GM12873 (cell line): ENCODE data around the gene CCND1.

Experiments used
- TF ChIP-seq, protein P1 (sequence below): IDR thresholded peaks from 2 replicates; pipeline ENCODE4 v1.5.1; 2012; ENCODE audit warnings: low read depth, mild to moderate bottlenecking, moderate library complexity, low read length, control low read depth; ENCODE audit not compliant: insufficient read depth; ENCODE audit errors: missing control alignments

CCND1 gene

DNA sequence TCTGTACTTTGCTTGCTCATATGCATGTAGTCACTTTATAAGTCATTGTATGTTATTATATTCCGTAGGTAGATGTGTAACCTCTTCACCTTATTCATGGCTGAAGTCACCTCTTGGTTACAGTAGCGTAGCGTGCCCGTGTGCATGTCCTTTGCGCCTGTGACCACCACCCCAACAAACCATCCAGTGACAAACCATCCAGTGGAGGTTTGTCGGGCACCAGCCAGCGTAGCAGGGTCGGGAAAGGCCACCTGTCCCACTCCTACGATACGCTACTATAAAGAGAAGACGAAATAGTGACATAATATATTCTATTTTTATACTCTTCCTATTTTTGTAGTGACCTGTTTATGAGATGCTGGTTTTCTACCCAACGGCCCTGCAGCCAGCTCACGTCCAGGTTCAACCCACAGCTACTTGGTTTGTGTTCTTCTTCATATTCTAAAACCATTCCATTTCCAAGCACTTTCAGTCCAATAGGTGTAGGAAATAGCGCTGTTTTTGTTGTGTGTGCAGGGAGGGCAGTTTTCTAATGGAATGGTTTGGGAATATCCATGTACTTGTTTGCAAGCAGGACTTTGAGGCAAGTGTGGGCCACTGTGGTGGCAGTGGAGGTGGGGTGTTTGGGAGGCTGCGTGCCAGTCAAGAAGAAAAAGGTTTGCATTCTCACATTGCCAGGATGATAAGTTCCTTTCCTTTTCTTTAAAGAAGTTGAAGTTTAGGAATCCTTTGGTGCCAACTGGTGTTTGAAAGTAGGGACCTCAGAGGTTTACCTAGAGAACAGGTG lies 11.1 kb downstream of the CCND1 start:
- TF ChIP-seq, protein P1, sequence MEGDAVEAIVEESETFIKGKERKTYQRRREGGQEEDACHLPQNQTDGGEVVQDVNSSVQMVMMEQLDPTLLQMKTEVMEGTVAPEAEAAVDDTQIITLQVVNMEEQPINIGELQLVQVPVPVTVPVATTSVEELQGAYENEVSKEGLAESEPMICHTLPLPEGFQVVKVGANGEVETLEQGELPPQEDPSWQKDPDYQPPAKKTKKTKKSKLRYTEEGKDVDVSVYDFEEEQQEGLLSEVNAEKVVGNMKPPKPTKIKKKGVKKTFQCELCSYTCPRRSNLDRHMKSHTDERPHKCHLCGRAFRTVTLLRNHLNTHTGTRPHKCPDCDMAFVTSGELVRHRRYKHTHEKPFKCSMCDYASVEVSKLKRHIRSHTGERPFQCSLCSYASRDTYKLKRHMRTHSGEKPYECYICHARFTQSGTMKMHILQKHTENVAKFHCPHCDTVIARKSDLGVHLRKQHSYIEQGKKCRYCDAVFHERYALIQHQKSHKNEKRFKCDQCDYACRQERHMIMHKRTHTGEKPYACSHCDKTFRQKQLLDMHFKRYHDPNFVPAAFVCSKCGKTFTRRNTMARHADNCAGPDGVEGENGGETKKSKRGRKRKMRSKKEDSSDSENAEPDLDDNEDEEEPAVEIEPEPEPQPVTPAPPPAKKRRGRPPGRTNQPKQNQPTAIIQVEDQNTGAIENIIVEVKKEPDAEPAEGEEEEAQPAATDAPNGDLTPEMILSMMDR = no peak

DNA sequence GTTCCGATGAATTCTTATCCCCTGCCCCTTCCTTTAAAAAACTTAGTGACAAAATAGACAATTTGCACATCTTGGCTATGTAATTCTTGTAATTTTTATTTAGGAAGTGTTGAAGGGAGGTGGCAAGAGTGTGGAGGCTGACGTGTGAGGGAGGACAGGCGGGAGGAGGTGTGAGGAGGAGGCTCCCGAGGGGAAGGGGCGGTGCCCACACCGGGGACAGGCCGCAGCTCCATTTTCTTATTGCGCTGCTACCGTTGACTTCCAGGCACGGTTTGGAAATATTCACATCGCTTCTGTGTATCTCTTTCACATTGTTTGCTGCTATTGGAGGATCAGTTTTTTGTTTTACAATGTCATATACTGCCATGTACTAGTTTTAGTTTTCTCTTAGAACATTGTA lies 12.0 kb downstream of the CCND1 start:
- TF ChIP-seq, protein P1 = no peak

DNA sequence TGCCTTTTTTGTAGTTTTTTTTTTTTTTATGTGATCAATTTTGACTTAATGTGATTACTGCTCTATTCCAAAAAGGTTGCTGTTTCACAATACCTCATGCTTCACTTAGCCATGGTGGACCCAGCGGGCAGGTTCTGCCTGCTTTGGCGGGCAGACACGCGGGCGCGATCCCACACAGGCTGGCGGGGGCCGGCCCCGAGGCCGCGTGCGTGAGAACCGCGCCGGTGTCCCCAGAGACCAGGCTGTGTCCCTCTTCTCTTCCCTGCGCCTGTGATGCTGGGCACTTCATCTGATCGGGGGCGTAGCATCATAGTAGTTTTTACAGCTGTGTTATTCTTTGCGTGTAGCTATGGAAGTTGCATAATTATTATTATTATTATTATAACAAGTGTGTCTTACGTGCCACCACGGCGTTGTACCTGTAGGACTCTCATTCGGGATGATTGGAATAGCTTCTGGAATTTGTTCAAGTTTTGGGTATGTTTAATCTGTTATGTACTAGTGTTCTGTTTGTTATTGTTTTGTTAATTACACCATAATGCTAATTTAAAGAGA lies 12.5 kb downstream of the CCND1 start:
- TF ChIP-seq, protein P1 = no peak

DNA sequence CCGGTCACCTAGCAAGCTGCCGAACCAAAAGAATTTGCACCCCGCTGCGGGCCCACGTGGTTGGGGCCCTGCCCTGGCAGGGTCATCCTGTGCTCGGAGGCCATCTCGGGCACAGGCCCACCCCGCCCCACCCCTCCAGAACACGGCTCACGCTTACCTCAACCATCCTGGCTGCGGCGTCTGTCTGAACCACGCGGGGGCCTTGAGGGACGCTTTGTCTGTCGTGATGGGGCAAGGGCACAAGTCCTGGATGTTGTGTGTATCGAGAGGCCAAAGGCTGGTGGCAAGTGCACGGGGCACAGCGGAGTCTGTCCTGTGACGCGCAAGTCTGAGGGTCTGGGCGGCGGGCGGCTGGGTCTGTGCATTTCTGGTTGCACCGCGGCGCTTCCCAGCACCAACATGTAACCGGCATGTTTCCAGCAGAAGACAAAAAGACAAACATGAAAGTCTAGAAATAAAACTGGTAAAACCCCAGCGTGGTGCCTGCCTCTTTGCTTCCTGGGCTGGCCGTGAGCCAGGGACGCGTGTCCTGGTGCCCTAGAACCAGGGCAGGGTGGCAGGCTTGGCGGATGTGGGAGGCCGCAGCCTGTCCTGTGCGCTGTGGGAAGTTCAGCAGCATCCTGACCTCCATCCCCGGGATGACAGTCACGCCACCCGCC lies 13.2 kb downstream of the CCND1 start:
- TF ChIP-seq, protein P1 = no peak

DNA sequence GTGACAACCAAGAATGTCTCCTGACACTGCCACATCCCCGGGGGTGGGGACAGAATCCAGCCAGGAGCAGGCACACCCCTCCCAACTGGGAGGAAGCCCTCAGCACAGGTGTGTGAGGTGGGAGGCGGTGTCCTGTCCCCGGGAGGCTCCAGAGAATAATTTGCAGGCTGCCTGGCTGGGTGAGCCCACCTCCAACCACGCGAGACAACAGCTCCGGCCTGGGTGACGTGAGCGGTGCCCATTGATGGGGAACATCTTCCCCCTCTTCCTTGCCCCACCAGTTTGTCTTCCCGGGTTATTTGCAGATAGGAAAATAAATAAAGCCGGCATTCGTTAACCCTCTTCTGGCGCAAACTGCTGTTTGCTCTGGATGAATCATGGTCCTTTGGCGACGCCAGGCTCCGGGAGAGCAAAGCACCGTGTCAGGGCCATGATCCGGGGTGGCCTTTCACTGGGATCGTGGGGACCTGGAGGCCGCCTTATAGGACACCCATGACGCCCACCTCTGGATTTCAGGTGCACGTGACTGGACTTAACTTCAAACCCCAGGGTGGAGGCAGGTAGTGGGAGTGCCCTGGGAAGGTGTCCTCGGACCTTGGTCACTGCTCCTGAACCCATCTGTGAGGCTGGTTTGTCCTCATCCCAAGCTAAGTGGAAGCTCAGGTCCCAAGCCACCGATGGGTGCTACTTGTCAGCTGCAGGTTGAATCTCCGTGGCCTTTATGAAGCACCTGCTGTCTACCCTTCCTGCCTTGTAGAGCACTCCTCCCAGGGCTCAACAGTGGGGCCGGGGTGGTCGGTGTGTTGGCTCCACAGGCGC lies 13.9 kb downstream of the CCND1 start:
- TF ChIP-seq, protein P1 = no peak

DNA sequence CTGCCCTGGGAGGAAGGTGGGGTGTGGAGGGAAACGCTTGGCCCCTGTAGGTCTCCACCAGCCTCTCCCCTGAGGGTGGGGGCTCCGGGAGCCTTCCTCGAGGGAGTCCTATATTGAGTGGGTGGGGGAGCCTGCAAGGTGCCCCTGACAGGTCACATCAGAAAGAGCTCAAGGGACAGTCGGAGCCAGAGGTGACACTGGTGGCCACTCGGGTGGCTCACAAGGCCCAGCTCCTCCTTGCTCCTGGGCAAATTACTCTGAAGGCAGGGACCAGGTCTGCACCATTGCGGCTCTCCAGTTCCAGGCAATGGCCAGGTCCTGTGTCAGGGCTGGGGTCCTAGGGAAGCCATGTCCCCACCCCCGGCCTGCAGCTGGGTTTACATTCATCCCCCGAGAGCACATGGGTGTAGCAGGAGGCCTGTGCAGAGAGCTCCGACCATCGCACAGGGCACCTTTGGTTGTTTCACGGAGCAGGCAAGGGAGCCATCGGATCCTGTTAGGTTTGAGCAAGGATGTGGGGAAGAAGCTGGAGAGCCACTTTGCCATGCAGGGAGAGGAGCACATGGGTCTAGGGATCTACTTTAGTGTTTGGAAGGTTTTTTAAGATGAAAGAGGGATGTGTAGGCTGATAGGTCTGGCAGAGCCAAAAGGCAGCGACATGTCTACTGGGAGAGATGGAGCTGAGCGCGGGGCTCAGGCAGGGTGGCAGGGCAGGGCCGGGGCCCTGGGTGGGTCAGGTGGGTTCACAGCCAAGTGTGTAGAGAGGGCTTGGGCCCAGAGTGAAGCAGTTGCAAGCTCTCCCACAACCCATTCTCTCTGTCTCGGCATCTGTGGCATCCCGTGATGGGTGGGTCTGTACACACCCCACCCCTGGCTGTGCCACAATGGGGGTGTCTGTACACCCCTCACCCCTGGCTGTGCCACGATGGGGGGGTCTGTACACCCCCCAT lies 14.8 kb downstream of the CCND1 start:
- TF ChIP-seq, protein P1 = no peak
